PC-3 (cell line): Measurements from ENCODE around the gene PBXIP1. TPM values are rescaled to one million over a fixed set of nuclear protein-coding genes. Genes with fewer than 3 reads are reported as not detected.
"Not testable (repeated sequence)": the region's sequence is repeated elsewhere in the genome, so short reads cannot be mapped to it uniquely, and the experiment has no call there.

Experiments used
- ATAC-seq: fragments of 200-7000 bp; cut with Tn5 transposase; 2 replicates; pipeline ENCODE4 v1.9.1; 2020; ENCODE audit warnings: mild to moderate bottlenecking, moderate library complexity
- BruUV-seq: library from RNA; stranded (reverse); fragments of 400-500 nt; replicated peaks from 2 replicates; lab custom pipeline; 2021; lab: Mats Ljungman, UMichigan
- CTCF ChIA-PET: fragments of 300-600 bp; sonication (Branson Sonifier 250); formaldehyde crosslinking; loops from one replicate; lab custom pipeline; 2022; ENCODE audit warnings: antibody characterized with exemption; lab: Charles Lee
- POLR2A ChIA-PET: fragments of 300-600 bp; sonication (Branson Sonifier 250); formaldehyde crosslinking; loops from one replicate; lab custom pipeline; 2022; ENCODE audit warnings: antibody characterized with exemption; ENCODE audit not compliant: unreplicated experiment; lab: Charles Lee
- DNase-seq: peaks from one replicate; pipeline ENCODE4 v3.0.0-alpha.2; 2015
- H2AFZ ChIP-seq: fragments of 300-600 bp; sonication (generic); 2 replicates; pipeline ENCODE4 v1.6.0; 2016; ENCODE audit warnings: antibody characterized with exemption, low read length
- H3F3A ChIP-seq: fragments of 300-600 bp; sonication (generic); one replicate; pipeline ENCODE4 v1.6.0; 2017; ENCODE audit warnings: antibody characterized with exemption, low read length, control low read depth, mild to moderate bottlenecking; ENCODE audit not compliant: unreplicated experiment
- H3K27ac ChIP-seq: fragments of 300-600 bp; sonication (generic); 2 replicates; pipeline ENCODE4 v1.5.1; 2016; ENCODE audit warnings: mild to moderate bottlenecking, low read length
- H3K27me3 ChIP-seq: fragments of 300-600 bp; sonication (generic); 2 replicates; pipeline ENCODE4 v1.6.1; 2016; ENCODE audit warnings: low read length, mixed read lengths
- H3K36me3 ChIP-seq: fragments of 300-600 bp; sonication (generic); 2 replicates; pipeline ENCODE4 v1.6.1; 2016; ENCODE audit warnings: low read depth, mixed run types, low read length, mixed read lengths
- H3K4me1 ChIP-seq: fragments of 300-600 bp; sonication (generic); 2 replicates; pipeline ENCODE4 v1.5.1; 2016; ENCODE audit warnings: low read length; ENCODE audit not compliant: insufficient read depth
- H3K4me2 ChIP-seq: fragments of 300-600 bp; sonication (generic); 2 replicates; pipeline ENCODE4 v1.6.0; 2016; ENCODE audit warnings: low read length
- H3K4me3 ChIP-seq: fragments of 300-600 bp; sonication (generic); 2 replicates; pipeline ENCODE4 v1.5.1; 2016; ENCODE audit warnings: mild to moderate bottlenecking, low read length, mixed read lengths
- H3K79me2 ChIP-seq: fragments of 300-600 bp; sonication (generic); 2 replicates; pipeline ENCODE4 v1.6.1; 2017; ENCODE audit warnings: low read length, mixed read lengths
- H3K9ac ChIP-seq: fragments of 300-600 bp; sonication (generic); 2 replicates; pipeline ENCODE4 v1.6.0; 2016; ENCODE audit warnings: mild to moderate bottlenecking, low read length
- H3K9me2 ChIP-seq: fragments of 300-600 bp; sonication (generic); replicated peaks from 2 replicates; pipeline ENCODE4 v1.6.1; 2016; ENCODE audit warnings: mixed run types, low read length, mixed read lengths
- H3K9me3 ChIP-seq: fragments of 300-600 bp; sonication (generic); 2 replicates; pipeline ENCODE4 v1.6.1; 2016; ENCODE audit warnings: low read length, mixed read lengths
- H4K20me1 ChIP-seq: fragments of 300-600 bp; sonication (generic); 2 replicates; pipeline ENCODE4 v1.6.1; 2016; ENCODE audit warnings: low read length, mixed read lengths
- CTCF ChIP-seq: fragments of 300-600 bp; sonication (generic); conservative IDR thresholded peaks from 2 replicates; pipeline ENCODE4 v1.5.1; 2017; ENCODE audit warnings: antibody characterized with exemption, low read depth, mild to moderate bottlenecking, low read length
- EZH2 ChIP-seq: fragments of 300-600 bp; sonication (generic); IDR thresholded peaks from one replicate; pipeline ENCODE4 v1.6.1; 2017; ENCODE audit warnings: antibody characterized with exemption, mild to moderate bottlenecking, low read length; ENCODE audit not compliant: unreplicated experiment
- EZH2phosphoT487 ChIP-seq: fragments of 300-600 bp; sonication (generic); IDR thresholded peaks from 2 replicates; pipeline ENCODE4 v1.6.1; 2018; ENCODE audit warnings: mild to moderate bottlenecking, antibody characterized with exemption, low read length, borderline replicate concordance
- intact Hi-C: fragments of 100-400 bp; cut with micrococcal nuclease; formaldehyde crosslinking; loops from 2 replicates; pipeline ENCODE4 v1.9.0; 2023
- total RNA-seq: library from RNA; depleted of rRNA; stranded (reverse); fragments of >200 nt; gene quantifications from 2 replicates; pipeline ENCODE4 v1.2.3, GENCODE V29; 2014

The PBXIP1 gene
- total RNA-seq, 1 experiment from 2014 or later = 35.4 TPM

- BruUV-seq, H4K20me1 ChIP-seq, H3F3A ChIP-seq, H3K27me3 ChIP-seq, H3K79me2 ChIP-seq, H3K4me2 ChIP-seq, H3K4me3 ChIP-seq, H2AFZ ChIP-seq, intact Hi-C loops, H3K27ac ChIP-seq, POLR2A ChIA-PET, H3K36me3 ChIP-seq, H3K9ac ChIP-seq, H3K9me2 ChIP-seq, H3K9me3 ChIP-seq, CTCF ChIA-PET: not testable (repeated sequence)
- peak; percentile 59 for TF ChIP-seq CTCF
- peaks cover 15% of the 10 kb centered on the region for H3K4me1 ChIP-seq
- peak; percentile 31 for ATAC-seq
- peak; percentile 85 for DNase-seq
Observed at GRCh38 chr1:154995301-154995983, 39.5 kb upstream of the PBXIP1 start.

- Histone ChIP-seq H3K79me2 (no peaks in the 10 kb centered on the region), H3K9me3 (no peaks in the 10 kb centered on the region), H3K4me3 (no peak overlapping the region), H2AFZ (no peak overlapping the region), H3K36me3 (peaks cover 9% of the 10 kb centered on the region), H3K4me2 (no peak overlapping the region), H3K9me2 (no peaks in the 10 kb centered on the region), H3K4me1 (peaks cover 7% of the 10 kb centered on the region), H3K27ac (no peak overlapping the region), H4K20me1 (no peaks in the 10 kb centered on the region), H3K27me3 (no peaks in the 10 kb centered on the region), H3F3A (no peaks in the 10 kb centered on the region), H3K9ac (no peak overlapping the region)
- no peak for DNase-seq
- no TSS peak for BruUV-seq
- POLR2A ChIA-PET = interaction anchor here (0.5 kb wide), 1 partner anchor 24 kb away, joined by 4 read pairs; no protein-coding TSS in a partner anchor
- CTCF ChIA-PET = interaction anchor here (0.6 to 0.7 kb wide), 2 partner anchors 10 to 89 kb away, joined by 3 read pairs; no protein-coding TSS in a partner anchor
- intact Hi-C loops = no loop called here
- ATAC-seq = no peak
- no peak for TF ChIP-seq EZH2
- TF ChIP-seq CTCF = no peak
- no peak for TF ChIP-seq EZH2phosphoT487
Observed at GRCh38 chr1:154994591-154994990, 38.7 kb upstream of the PBXIP1 start.

- H3K4me3 ChIP-seq = no peak overlapping the region
- intact Hi-C loops = no loop called here
- no peaks in the 10 kb centered on the region for H3K9me2 ChIP-seq
- no peak overlapping the region for H3K27ac ChIP-seq
- peaks cover 4% of the 10 kb centered on the region for H3K4me1 ChIP-seq
- no peak overlapping the region for H2AFZ ChIP-seq
- no TSS peak for BruUV-seq
- DNase-seq = no peak
- no peak for ATAC-seq
- no peaks in the 10 kb centered on the region for H3K79me2 ChIP-seq
- peaks cover 2% of the 10 kb centered on the region; the same call in 1 of the 2 replicates for H4K20me1 ChIP-seq
- H3K9me3 ChIP-seq = no peaks in the 10 kb centered on the region
- ChIA-PET CTCF (interaction anchor here (0.7 to 1.1 kb wide), 2 partner anchors 33 to 89 kb away, joined by 3 to 6 read pairs; partner anchors contain the start of gene PYGO2), POLR2A (interaction anchor here (0.5 to 1.3 kb wide), 2 partner anchors 11 to 23 kb away, joined by 4 read pairs; partner anchors contain the start of gene FLAD1)
- no peak for TF ChIP-seq EZH2
- no peak for TF ChIP-seq CTCF
- TF ChIP-seq EZH2phosphoT487 = no peak
- no peak overlapping the region for H3K4me2 ChIP-seq
- H3K36me3 ChIP-seq = peaks cover 13% of the 10 kb centered on the region
- no peaks in the 10 kb centered on the region for H3F3A ChIP-seq
- H3K9ac ChIP-seq = no peak overlapping the region
- H3K27me3 ChIP-seq = no peaks in the 10 kb centered on the region
Observed at GRCh38 chr1:154994269-154994587, 38.3 kb upstream of the PBXIP1 start.
